ENCODE results near the gene COX14.
"Not testable (repeated sequence)": the region's sequence is repeated elsewhere in the genome, so short reads cannot be mapped to it uniquely, and the experiment has no call there.

Gene COX14

DNA sequence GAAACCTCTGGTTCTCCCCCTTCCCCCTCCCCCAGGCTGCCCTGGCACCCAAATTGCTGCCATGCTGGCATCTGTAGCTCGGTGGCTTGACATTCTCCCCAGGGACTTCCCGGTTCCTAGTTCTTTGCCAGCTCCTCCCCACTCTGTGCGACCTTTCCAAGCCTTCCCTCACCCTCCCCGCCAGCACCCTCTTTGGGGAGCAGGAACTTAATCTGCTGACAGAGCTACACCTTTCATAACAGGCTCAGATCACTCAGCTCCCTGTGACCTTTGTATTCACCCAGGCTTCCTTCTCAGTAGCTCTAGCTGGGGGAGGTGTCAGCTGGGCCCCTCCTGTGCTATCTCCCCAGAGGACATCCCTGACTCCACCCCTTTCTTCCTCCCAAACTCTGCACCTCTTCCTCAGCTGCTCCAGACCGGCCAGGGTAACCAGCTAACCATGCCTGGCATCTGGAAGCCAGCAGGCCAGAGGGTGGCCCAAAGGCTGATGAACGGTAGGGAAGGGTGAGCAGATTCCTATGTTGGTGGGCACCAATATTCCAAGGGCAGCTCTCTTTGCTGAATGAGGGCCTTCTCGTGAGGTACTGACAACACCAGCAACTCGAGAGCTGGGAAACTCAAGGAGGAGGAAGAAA is 1.8 kb upstream of the COX14 start:
- DNase-seq: peak in 1 of 2 experiments; percentile 62

DNA sequence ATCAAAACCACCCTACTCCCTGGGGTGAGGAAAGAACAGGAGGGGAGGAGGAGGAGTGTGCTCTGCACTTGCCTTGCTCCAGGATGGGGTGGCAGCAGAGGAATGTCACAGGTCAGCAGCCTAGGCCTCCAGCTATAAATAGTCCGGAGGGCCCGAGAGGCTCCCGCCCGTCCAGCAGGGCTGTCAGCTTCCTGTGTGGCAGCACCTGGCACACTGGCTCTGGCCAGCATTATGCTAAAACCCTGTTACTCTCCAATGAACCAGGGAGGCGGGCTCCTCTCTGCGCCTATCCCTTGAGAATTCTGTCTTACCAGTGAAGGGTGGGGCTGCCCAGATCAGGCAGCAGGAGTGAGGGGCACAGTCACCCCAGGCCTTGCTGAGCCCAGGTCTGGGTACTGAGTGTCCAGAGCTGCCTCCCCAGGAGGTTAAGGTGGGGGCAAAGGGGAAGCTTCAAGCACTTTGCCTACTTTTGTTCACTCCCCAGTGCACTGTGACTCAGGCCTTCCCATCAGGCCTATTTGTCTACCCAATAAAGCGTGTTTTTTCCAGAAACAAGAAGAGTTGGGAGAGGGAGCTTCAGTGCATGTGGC is 1.2 kb upstream of the COX14 start:
- DNase-seq: peak; percentile 61 to 83

DNA sequence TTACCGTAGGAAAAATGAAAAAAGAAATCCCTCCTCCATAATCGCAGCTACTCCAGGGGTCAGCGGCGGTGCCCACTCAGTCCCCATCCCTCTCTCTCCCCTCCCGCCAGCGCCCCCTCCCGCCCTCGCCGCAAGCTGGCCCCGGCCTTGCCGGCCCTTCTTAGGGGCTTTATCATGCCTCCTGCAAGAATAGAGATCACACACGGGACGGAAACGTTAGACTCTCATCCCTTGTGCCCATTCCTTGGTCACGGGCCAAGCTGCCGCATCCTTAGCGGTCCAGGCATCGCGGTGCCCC is 692 bp upstream of the COX14 start:
- DNase-seq: no peak

DNA sequence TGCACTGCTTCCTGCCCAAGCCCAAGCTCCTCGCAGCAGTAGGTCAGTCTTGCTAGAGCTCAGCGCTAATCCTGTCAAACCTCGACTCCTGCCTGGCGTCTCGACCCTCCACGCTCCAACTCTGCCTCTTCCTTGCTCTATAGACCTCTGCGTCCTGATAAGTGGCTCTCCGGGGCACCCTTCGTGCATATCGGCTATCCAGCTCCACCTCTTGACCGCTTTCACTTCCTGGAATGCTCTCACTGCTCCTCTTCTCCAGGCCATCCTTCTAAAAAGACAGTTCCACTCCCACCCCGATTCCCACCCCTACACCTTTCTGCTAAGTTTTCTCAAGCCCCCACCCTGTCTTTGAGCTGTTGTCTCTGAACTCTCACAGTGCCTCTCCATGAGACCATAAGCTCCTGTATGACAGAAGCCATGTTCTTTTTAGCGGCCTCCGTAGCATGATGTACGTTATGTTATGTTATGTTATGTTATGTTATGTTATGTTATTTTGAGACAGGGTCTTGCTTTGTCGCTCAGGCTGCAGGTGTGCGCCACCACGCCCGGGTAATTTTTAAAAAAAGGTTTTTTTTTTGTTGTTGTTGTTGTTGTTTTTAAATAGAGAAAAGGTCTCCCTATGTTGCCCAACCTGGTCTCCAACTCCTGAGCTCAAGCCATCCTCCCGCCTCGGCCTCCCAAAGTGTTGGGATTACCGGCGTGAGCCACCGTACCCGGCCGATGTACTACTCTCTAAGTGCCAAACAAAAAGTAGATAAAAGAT is 601 bp downstream of the COX14 start:
- DNase-seq: peak in 1 of 2 experiments; percentile 81

DNA sequence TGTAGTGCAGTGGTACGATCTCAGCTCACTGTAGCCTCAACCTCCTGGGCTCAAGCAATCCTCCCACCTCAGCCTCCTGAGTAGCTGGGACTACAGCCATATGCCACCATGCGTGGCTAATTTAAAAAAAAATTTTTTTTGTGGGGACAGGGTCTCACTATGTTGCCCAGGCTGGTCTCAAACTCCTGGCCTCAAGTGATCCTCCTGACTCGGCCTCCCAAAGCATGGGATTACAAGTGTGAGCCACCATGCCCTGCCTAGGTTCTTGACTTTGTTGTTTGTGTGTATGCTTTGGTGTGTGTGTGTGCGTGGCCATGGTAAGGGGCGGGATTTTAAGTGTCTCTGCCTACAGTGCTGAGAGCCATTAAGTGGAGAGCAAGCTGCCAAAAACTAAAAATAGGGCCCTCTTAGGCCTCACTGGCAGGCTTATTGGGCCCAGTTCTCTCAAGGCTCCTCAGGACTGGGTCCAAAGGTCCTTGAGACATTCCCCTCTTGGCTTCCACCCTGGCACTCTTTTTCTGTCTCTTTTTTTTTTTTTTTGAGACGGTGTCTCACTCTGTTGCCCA is 5.1 kb downstream of the COX14 start:
- no peak for DNase-seq

DNA sequence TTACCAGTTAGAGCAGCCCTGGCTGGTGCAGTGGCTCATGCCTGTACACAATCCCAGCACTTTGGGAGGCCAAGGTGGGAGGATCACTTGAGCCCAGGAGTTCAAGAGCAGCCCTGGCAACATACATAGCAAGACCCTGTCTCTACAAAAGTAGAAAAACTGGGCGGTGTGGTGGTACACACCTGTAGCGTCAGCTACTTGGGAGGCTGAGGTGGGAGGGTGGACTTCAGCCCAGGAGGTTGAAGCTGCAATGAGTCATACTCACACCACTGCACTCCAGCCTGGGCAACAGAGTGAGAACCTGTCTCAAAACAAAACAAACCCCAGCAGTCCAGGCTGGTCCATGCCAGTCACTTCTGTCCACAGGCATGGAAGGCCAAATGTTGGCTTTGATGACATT is 7.4 kb downstream of the COX14 start:
- DNase-seq: no peak

DNA sequence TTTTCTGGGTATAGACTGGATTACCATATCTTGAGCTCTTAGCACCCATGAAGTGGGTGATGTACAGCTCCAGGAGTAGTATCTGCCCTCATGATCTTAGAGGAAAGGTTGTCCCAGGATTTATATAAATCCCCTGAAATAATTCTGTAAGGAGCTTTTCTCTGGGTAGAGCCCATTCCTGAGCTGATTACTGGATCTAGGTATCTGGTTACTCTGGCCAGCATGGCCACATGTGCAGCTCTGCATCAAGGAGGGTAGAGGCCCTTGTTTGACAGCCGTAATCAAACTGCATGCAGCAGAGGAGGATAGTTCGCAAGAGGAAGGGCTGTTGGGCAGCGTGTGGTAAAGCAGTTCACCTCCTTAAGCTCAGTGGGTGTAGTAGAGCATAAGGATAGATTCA is 8.5 kb downstream of the COX14 start:
- no peak for DNase-seq

DNA sequence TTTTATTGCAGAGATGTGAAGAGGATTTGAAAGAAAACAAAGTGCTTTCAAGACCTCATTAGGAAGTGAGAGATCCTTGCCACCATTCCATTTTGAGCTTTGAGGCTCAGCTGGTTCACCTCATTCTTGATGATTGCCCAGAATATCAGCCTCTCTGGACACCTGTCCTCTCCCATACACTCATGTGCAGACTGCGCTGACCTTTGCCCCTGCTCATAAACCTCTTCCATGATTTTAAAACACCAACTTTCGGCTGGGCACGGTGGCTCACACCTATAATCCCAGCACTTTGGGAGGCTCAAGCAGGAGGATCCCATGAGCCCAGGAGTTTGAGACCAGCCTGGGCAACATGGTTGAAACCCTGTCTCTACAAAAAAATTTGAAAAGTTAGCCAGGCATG is 8.9 kb downstream of the COX14 start:
- no peak for DNase-seq

DNA sequence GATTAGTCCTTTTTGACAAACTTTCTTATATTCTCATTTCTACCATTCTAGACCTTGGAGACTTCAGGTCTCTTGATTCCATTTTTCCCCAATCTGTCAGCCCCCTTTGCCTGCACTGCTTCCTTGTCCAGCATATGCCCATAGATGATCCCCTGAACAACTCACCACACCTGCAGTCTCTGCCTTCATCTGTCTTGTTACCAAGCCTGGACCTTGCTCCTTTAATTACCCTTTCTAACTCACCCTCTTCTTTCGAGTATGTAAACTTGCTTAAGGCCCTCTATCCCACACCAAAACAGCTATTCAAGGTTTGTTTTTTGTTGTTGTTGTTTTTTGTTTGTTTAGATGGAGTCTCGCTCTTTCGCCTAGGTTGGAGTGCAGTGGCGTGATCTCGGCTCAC is 9.6 kb downstream of the COX14 start:
- no peak for DNase-seq

DNA sequence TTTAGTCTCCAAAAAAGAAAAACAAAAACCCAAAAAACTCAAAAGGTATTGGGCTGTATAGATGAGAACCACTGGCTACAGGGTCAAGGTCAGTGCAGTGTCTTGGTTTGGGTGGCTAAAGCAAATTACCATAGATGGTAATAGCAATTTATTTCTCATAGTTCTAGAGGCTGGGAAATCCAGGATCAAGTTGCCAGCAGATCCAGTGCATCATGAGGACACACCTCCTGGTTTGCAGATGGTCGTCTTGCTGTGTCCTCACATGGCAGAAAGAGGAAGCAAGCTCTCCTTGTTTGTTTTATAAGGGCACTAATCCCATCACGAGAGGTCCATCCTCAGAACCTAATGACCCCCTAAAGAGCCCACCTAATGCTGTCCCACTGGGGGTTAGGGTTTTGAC is 11.2 kb downstream of the COX14 start:
- no peak for DNase-seq

DNA sequence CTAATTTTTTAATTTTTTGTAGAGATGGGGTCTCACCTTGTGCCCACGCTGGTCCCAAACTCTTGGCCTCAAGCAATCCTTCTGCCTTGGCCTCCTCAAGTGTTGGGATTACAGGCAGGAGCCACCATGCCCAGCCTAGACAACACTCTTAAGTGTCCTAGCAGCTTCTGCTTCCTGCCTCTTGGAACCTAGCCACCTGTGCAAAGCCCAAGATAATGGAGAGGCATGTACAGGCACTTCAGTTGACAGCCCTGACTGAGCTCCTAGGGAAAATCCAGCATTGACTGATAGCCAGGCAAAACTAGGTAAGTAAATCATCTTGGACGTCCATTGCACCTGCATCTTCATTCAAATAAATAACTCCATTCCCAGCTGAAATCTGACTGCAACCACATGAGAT is 15.5 kb downstream of the COX14 start:
- no peak for DNase-seq

DNA sequence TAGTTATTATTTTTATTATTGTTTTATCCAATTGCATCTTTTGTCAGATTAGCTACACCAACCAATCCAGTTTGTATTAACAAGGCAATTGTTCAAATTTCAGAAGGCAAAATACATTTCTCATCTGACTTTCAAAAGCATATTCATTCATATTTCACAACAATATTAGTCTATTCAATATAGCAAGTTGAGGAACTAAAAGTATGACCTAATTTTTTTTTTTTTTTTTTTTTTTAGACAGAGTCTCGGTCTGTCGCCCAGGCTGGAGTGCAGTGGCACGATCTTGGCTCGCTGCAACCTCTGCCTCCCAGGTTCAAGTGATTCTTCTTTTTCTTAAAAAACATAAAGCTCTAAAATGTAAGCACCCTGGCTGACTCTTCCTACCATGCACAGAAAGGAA is 17.3 kb downstream of the COX14 start:
- DNase-seq: no peak

DNA sequence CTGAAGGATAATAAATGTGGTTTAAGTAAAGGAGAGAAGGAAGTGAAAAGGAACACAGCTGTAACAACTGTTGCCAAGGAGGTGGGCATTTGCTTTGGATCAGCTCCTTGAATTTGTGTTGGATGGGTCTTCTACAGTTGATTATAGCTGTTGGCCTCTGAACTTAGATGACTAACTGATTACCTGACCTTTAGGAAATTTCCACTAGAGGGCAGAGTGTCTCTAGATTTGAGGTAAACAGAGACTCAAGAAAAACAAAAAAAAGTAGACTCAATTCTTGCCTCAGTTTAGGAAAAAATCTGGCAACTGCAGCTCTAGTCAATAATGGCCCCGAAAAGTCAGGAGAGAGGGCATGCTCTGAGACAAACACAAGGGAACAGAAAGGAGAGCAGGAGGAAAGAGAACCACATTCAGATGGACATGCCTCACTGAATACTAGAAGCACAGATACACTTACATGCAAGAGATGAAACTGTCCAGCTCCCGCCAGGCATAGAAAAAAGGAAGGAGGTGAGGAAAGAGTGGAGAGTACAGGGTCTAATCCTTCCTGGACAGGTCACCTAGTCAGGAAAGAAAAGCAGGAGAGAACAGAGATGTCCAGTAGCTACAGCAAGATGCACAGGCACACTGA is 20.6 kb downstream of the COX14 start:
- DNase-seq: peak; percentile 41 to 51

DNA sequence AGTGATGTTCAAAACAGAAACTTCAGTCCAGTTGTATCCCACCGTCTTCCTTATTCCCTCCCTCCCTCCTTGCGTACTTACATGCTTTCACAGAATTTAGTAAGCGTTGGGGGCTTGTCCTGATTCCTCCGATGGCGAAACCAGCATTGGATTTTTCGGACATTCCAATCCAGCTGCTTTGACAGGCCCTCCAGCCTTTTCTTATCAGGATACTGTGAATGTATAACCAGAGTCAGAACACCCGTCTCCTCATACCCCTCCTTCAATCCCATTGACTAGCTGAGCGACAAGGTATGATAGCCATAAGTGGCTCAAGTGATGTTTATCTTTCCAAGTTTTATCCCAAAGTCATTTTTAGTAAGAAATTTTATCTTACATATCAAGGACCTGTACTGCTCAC is 31.0 kb downstream of the COX14 start:
- DNase-seq: no peak

DNA sequence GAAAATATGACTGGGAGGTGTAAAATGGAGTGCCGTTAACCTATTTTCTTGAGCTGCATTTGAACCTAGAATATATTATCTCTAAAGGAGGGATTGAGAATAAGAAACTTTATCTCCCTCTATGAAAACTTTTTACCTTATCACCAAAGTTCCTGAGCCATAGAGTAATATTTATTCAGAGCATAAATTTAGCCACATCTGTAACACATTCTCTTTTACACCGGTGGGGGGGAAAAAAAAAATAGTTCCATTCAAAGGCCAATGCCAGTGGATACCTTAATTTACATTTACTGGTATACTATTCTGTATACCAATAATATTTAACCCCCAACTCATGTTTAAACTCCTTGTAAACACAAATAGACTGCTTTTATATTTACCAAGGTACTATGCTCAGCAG is 33.4 kb downstream of the COX14 start:
- no peak for DNase-seq

DNA sequence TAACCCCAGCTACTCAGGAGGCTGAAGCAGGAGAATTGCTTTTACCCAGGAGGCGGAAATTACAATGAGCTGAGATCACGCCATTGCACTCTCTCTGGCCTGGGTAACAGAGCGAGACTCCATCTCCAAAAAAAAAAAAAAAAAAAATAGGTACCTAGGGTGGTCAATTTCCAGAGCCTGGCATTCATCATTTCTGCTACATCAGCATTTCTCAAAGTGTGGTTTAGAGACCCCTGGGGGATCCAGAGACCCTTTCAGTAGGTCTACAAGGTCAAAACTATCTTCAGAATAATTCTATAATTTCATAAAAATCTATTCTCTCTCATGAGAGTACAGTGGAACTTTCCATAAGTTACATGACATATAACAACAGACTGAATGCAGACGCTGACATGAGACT is 35.2 kb downstream of the COX14 start:
- DNase-seq: no peak

DNA sequence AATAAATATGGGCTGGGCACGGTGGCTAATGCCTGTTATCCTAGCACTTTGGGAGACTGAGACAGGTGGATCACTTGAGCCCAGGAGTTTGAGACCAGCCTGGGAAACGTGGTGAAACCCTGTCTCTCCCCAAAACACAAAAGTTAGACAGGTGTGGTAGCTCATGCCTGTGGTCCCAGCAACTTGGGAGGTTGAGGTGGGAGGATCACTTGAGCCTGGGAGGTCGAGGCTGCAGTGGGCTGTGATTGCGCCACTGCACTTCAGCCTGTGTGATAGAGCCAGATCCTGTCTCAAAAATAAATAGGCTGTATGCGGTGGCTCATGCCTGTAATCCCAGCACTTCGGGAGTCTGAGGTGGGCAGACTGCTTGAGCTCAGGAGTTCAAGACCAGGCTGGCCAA is 36.0 kb downstream of the COX14 start:
- DNase-seq: not testable (repeated sequence)

DNA sequence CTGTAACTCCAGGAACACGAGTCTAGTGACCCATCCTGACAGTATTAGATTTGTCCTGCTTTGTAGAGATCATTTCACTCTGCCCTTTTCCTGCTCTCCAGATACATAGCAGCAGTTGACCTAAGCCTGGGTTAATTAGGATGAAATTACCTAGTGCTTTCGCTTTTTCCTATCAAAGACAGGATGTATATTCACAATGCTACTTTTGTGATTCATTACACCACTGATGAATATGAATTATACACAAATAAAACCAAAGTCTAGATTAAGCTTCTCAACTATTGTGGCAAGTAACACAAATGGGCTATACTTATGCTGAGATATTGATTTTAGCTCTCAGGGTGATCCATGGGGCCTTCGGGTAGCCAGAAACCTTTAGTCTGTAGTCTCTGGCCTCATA is 37.3 kb downstream of the COX14 start:
- no peak for DNase-seq

DNA sequence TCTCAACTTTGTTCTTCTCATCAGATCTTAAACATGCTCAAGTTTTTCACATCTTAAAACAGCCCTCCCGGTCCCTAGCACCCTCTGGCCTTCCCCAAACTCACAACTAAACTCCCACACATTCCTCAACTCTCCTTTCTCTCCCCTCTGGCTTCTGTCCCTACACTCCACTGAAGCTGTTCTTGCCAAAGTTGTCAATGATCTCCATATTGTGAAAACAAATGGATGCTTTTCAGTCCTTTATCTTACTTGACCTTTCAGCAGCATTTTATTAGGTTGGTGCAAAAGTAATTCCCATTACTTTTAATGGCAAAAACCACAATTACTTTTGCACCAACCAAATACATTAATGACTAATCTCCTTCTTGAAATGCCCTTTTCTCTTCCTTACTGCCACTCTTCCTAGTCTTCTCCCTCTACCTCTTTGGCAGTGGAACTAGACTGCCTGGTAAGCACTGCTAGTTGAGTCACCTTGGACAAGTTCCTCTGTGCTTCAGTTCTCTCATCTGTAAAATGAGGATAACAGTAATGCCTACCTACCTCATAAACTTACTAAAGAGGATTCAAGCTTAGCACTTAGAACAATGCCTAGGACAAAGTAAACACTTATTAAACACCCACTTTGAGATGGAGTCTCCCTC is 39.1 kb downstream of the COX14 start:
- DNase-seq: no peak

DNA sequence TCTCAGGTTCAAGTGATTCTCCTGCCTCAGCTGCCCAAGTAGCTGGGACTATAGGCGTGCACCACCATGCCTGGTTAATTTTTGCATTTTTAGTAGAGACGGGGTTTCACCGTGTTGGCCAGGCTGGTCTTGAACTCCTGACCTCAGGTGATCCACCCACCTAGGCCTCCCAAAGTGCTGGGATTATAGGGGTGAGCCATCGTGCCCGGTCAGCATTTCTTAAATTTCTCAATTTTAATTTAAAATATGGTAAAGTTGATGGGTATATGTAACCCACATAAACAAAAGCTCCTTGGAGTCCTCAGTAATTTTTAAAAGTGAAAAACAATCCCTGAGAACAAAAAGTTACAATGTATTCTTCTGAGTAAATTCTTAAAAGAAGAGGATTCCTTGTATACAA is 42.9 kb downstream of the COX14 start:
- not testable (repeated sequence) for DNase-seq

DNA sequence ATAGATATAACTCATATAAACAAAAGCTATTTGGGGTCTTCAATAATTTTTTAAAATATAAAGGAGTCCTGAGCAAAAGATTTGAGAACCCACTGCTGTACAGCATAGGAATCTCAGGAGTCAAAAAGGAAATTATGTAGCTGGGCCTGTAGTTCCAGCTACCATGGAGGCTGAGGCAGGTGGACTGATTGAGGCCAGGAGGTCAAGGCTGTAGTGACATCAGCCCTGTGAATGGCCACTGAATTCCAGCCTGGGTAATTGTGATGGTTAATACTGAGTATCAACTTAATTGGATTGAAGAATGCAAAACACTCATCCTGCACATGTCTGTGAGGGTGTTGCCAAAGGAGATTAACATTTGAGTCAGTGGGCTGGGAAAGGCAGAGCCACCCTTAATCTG is 44.6 kb downstream of the COX14 start:
- DNase-seq: no peak

DNA sequence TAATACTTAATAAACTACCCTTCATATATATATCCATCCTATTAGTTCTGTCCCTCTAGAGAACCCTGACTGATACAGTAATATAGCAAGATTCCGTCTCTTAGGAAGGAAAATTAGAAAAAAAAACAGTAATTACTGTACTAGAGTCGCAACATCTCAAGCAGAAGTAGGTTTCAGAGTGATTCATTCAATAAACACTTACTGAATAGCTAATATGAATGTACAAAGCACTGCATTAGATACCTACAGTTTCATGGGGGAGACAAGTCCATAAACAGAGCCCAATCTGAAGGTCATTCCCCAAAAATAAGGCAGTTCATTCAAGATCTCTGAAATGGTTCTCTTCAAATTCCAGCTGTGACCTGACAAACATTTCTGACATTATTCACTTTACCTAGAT is 45.2 kb downstream of the COX14 start:
- no peak for DNase-seq

DNA sequence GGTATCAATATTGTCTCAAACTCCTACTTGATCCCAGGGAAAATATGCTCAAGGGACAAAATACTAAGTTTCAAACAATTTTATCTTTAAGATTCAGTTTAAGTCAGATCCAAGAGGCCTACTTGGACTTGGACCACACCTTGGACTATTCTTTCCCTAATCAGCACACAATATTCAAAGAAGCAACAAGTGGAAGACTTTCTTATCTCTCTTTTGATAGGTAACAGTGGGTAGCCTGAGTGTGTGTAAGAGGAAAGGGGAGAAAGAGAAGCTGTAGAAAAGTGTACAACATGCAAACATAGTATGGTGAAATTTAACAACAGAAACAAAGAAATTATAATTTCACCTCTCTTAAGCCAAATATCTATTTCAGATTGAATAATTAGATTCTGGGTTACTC is 48.6 kb downstream of the COX14 start:
- no peak for DNase-seq
